Heart right ventricle (tissue), 16 donors: Measurements from ENCODE around the gene LAMA2. TPM values are rescaled to one million over a fixed set of nuclear protein-coding genes. Genes with fewer than 3 reads are reported as not detected.

Experiments used
- ATAC-seq, 8 donors: fragments of 200-7000 bp; cut with Tn5 transposase; one replicate each; pipeline ENCODE4 v1.9.1; 2020; ENCODE audit warnings: mild to moderate bottlenecking in 8 of 8, moderate library complexity in 8 of 8, moderate number of reproducible peaks in 1 of 8
- DNase-seq, 2 donors: peaks; one replicate each; pipeline ENCODE4 v3.0.0-alpha.2; 2020
- H3K27ac ChIP-seq, 10 donors: fragments of 200-600 bp; sonication (generic) in 2 of 10; one replicate each; pipeline versions ENCODE4 v1.5.0 to v1.8.0; 2020 to 2022; ENCODE audit warnings: mild to moderate bottlenecking in 3 of 10
- H3K27me3 ChIP-seq, 7 donors: fragments of 200-600 bp; one replicate each; pipeline ENCODE4 v1.8.0; 2021 to 2022; ENCODE audit warnings: mild to moderate bottlenecking in 2 of 7
- H3K36me3 ChIP-seq, 9 donors: fragments of 200-600 bp; sonication (generic) in 1 of 9; one replicate each; pipeline versions ENCODE4 v1.5.0 to v1.8.0; 2020 to 2022; ENCODE audit warnings: mild to moderate bottlenecking in 2 of 9
- H3K4me1 ChIP-seq, 9 donors: fragments of 200-600 bp; sonication (generic) in 1 of 9; one replicate each; pipeline versions ENCODE4 v1.5.0 to v1.8.0; 2020 to 2022; ENCODE audit warnings: mild to moderate bottlenecking in 4 of 9
- H3K4me3 ChIP-seq, 10 donors: fragments of 200-600 bp; sonication (generic) in 2 of 10; one replicate each; pipeline versions ENCODE4 v1.5.0 to v1.8.0; 2020 to 2022; ENCODE audit warnings: mild to moderate bottlenecking in 7 of 10, moderate library complexity in 2 of 10
- H3K9me3 ChIP-seq, 11 donors: fragments of 200-600 bp in 10 of 11; sonication (generic) in 2 of 11; one replicate each; pipeline versions ENCODE4 v1.5.0 to v1.8.0; 2013 to 2022; ENCODE audit warnings: mild to moderate bottlenecking in 2 of 11, control low read depth in 1 of 11, moderate library complexity in 1 of 11
- WGBS, 2 donors: extraction: QIAGEN DNeasy Blood & Tissue Kit; methylation state at CpG; one replicate each; pipeline ENCODE4 v1.1.7; 2013; ENCODE audit warnings: inconsistent platforms in 1 of 2; 5-methylcytosine and 5-hydroxymethylcytosine counted together
- intact Hi-C, 10 donors: fragments of 100-400 bp; cut with DNase I; formaldehyde crosslinking; loops; one replicate each; pipeline versions ENCODE4 v1.11.1 to v1.14.2; 2022
- polyA plus RNA-seq, 2 donors: library from polyadenylated mRNA; stranded (reverse); fragments of 200-250 nt; gene quantifications; one replicate each; pipeline ENCODE4 v1.2.3, GENCODE V29; 2013
- total RNA-seq, 10 donors: library from RNA; stranded (reverse); fragmentation: NEBNext Ultra II Directional in 3 of 10; extraction: Animal tissue kit (Norgen Biotek cat#: 25700) in 3 of 10; gene quantifications; one replicate each; pipeline versions ENCODE4 v1.2.1 to v1.2.4, GENCODE V29; 2021 to 2023
- TF ChIP-seq, protein P1 (sequence below), 9 donors: fragments of 200-600 bp; sonication (generic) in 2 of 9; IDR thresholded peaks; one replicate each; pipeline versions ENCODE4 v1.5.0 to v1.8.0; 2021 to 2022; ENCODE audit warnings: antibody characterized with exemption in 9 of 9, mild to moderate bottlenecking in 5 of 9, moderate library complexity in 1 of 9
- donor health status: Arrhythmogenic right ventricular cardiomyopathy.
- donor health status: ischemic (EF 13 %, LVEDD 7.1; RV severe dilation, severe dysfunction).
- donor health status: healthy with polysubstance abuse.
- donor health status: DM: no; HTN: yes; CAD: no.
- donor health status: DM: no; HTN: no; CAD: no.
- donor health status: ischemic (EF 25% LVEDD 6.9; RV normal size, moderate dysfunction).
- donor health status: ischemic (EF 25% LVEDD 5.7; RV mildly dilated, moderate dysfunction).
- donor health status: healthy.
- donor health status: DM: yes; HTN: yes; CAD: no.
- donor health status: Ischemic cardiomyopathy.
- donor health status: ischemic (EF 35%, LVEDD 5.7; RV mildly dilated, moderate dysfunction).
- donor health status: nonischemic (EF 11% LVEDD 7.7; RV severe dilation, severe dysfunction).
- donor health status: DM: yes; HTN: yes; CAD: no.
- donor health status: PGD.
- donor health status: ischemic (EF 29% LVEDD 5.4; RV normal size, mild dysfunction).
- donor health status: nonischemic (EF 23%, LVEDD 6.1; RV moderate dilation, normal function).

LAMA2 gene
- total and polyA plus RNA-seq, 12 donors = 31.1 to 293 (median 223) TPM

DNA sequence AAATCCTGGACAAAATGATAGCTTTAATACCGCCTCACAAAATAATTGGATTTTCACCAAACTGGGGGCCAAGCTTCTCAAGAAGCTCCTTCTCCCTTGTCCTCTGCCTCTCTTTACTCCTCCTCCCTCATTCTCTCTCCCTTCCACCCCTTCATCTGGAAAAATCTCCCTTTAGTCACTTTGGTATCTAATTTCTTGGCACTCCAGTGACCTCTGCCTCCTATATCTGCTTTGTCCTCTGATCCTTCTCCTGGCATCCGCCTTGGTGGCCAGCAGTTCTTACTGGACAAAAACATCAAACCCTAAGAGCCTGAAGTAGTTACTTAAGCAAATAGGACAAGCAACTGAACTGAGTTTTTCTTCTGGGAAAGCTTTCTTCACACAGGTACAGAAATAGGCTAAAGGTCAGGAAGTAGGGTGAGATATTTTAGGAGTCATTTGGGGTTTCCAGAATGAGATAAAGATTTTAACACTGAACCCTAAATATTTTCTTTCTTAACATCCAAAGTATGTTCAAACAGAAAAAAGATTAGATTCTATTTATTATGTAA, 606.4 kb downstream of the LAMA2 start:
- peaks cover 0 to 45% (median 26%) of the 10 kb centered on the region in 9 donors for H3K4me1 ChIP-seq

DNA sequence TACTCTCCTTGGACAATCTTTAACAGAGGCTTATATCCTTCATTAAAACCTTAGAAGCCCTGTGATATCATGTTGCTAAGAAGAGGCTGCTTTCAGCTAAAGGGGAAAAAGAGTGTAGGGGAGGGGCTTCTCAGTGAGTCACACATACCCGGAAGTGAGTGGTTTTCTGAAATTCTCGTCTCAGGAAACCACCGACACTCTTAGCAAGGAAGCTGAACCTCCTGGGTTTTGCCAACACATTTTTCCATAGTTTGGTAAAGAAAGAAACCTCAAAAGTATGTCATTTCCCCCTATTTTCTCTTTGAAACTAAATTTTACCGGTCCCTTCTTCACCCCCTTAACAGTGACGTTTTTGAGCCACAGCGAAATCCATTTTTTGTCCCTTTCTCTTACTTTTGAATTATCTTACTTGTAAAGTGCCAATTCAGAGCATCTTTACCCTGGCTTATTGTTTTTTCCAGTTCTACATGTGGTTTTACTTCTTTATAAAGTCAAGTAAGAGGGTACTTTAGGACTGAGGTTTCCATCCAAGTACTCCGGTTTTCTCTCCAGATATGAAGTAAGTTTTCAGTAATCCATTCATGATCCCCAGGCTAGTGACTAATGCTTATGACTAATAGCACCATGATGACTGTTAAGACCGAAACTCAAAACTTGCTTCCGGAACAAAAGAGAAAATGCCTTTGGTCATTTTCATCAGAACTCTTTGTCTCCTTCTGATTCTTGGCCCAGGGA, 607.8 kb downstream of the LAMA2 start:
- 41 to 42% methylated on average over 9 of the region's 9 CpGs for WGBS, 2 donors
- peak; percentile 61 to 91 (median 84) for ATAC-seq
- H3K27me3 ChIP-seq = no peaks in the 10 kb centered on the region
- H3K27ac ChIP-seq = peak overlapping the region; percentile 41 to 94 (median 85)
- peak overlapping the region in 7 of 10 donors; percentile 1 to 39 (median 22) for H3K4me3 ChIP-seq
- peaks cover 0 to 73% (median 35%) of the 10 kb centered on the region in 9 donors for H3K36me3 ChIP-seq
- H3K9me3 ChIP-seq = no peaks in the 10 kb centered on the region
- intact Hi-C loops = loop anchor here in 2 of 10 donors (10.0 kb wide), 3 partner anchors 244 to 534 kb away; no protein-coding TSS in a partner anchor
- peak in 1 of 2 donors; percentile 63 for DNase-seq
- H3K4me1 ChIP-seq = peaks cover 0 to 45% (median 26%) of the 10 kb centered on the region in 9 donors
- TF ChIP-seq, protein P1, sequence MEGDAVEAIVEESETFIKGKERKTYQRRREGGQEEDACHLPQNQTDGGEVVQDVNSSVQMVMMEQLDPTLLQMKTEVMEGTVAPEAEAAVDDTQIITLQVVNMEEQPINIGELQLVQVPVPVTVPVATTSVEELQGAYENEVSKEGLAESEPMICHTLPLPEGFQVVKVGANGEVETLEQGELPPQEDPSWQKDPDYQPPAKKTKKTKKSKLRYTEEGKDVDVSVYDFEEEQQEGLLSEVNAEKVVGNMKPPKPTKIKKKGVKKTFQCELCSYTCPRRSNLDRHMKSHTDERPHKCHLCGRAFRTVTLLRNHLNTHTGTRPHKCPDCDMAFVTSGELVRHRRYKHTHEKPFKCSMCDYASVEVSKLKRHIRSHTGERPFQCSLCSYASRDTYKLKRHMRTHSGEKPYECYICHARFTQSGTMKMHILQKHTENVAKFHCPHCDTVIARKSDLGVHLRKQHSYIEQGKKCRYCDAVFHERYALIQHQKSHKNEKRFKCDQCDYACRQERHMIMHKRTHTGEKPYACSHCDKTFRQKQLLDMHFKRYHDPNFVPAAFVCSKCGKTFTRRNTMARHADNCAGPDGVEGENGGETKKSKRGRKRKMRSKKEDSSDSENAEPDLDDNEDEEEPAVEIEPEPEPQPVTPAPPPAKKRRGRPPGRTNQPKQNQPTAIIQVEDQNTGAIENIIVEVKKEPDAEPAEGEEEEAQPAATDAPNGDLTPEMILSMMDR (IDR thresholded peaks at IDR 0.05) = no peak

More for the DNA sequence above, 606.4 kb downstream of the LAMA2 start:
- WGBS, 2 donors = 89 to 94% methylated on average over 2 of the region's 2 CpGs
- no peaks in the 10 kb centered on the region for H3K27me3 ChIP-seq
- H3K36me3 ChIP-seq = peaks cover 0 to 73% (median 38%) of the 10 kb centered on the region in 9 donors
- peak overlapping the region in 9 of 10 donors; percentile 11 to 94 (median 86) for H3K27ac ChIP-seq
- DNase-seq = no peak
- H3K9me3 ChIP-seq = no peaks in the 10 kb centered on the region
- TF ChIP-seq, protein P1 (IDR thresholded peaks at IDR 0.05) = no peak
- no peak for ATAC-seq
- intact Hi-C loops = no loop called here
- H3K4me3 ChIP-seq = no peak overlapping the region

DNA sequence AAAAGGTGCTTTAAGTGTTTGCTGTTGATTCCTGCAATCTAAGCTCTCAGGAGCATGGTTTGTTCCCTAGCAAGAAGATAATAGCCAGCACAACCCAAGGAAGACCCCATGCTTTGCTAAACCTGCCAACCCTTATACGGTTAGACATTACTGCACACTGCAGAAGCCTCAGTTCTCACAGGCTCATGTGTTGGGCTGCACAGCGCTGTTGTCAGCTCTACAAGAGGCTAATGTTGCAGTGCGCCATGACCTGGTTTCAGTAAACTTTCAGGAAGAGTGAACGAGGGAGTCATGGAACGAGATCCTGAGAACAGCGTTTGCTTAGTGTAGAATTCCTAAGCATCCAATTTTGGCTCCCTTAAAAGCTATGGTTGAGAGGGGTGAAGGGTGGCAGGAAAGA, 608.5 kb downstream of the LAMA2 start:
- no peak overlapping the region for H3K4me3 ChIP-seq
- peaks cover 0 to 73% (median 33%) of the 10 kb centered on the region in 9 donors for H3K36me3 ChIP-seq
- peaks cover 0 to 45% (median 26%) of the 10 kb centered on the region in 9 donors for H3K4me1 ChIP-seq
- DNase-seq = no peak
- no peaks in the 10 kb centered on the region for H3K9me3 ChIP-seq
- TF ChIP-seq, protein P1 (IDR thresholded peaks at IDR 0.05) = no peak
- peak in 2 of 8 donors; percentile 8 to 11 for ATAC-seq
- intact Hi-C loops = loop anchor here in 2 of 10 donors (10.0 kb wide), 3 partner anchors 243 to 533 kb away; no protein-coding TSS in a partner anchor
- WGBS, 2 donors = 92% methylated on average over 6 of the region's 6 CpGs
- peak overlapping the region in 9 of 10 donors; percentile 49 to 94 (median 86) for H3K27ac ChIP-seq
- H3K27me3 ChIP-seq = no peaks in the 10 kb centered on the region

DNA sequence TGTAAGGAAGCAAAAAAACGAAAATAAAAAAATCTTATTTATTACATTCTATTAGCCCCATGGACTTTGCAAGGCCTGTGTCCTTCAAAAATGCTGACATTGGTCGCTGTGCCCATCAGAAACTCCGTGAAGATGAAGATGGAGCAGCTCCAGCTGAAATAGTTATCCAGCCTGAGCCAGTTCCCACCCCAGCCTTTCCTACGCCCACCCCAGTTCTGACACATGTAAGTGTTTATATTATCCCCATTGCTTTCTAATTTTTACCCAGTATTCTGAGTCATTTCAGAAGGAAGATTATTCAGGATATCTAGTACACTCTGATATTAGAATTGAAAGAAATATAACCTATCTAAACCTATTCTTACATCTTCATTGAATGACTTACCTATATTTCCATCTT, 609.3 kb downstream of the LAMA2 start:
- Histone ChIP-seq H3K9me3 (no peaks in the 10 kb centered on the region), H3K4me1 (peaks cover 0 to 45% (median 27%) of the 10 kb centered on the region in 9 donors), H3K36me3 (peaks cover 0 to 71% (median 26%) of the 10 kb centered on the region in 9 donors), H3K27me3 (no peaks in the 10 kb centered on the region), H3K4me3 (no peak overlapping the region), H3K27ac (peak overlapping the region in 4 of 10 donors; percentile 35 to 94 (median 80))
- intact Hi-C loops = loop anchor here in 2 of 10 donors (10.0 kb wide), 3 partner anchors 243 to 533 kb away; no protein-coding TSS in a partner anchor
- no peak for ATAC-seq
- no peak for DNase-seq
- TF ChIP-seq, protein P1 (IDR thresholded peaks at IDR 0.05) = no peak
- 91 to 93% methylated on average over 4 of the region's 4 CpGs for WGBS, 2 donors
